AG09309 (cell line): ENCODE data around the gene TIMP4.

Experiments
- DNase-seq: peaks from one replicate; pipeline ENCODE4 v3.0.0-alpha.2; 2010; ENCODE audit warnings: low read depth
- H3K4me3 ChIP-seq: 2 replicates; pipeline ENCODE4 v1.5.1; 2011; ENCODE audit warnings: mild to moderate bottlenecking, low read depth, low read length, moderate library complexity; ENCODE audit not compliant: control insufficient read depth
- TF ChIP-seq, protein P1 (sequence below): IDR thresholded peaks from 2 replicates; pipeline ENCODE4 v1.5.1; 2011; ENCODE audit warnings: mild to moderate bottlenecking, low read depth, low read length, inconsistent platforms; ENCODE audit not compliant: insufficient read depth, control insufficient read depth; ENCODE audit errors: missing control alignments

TIMP4 gene

DNA sequence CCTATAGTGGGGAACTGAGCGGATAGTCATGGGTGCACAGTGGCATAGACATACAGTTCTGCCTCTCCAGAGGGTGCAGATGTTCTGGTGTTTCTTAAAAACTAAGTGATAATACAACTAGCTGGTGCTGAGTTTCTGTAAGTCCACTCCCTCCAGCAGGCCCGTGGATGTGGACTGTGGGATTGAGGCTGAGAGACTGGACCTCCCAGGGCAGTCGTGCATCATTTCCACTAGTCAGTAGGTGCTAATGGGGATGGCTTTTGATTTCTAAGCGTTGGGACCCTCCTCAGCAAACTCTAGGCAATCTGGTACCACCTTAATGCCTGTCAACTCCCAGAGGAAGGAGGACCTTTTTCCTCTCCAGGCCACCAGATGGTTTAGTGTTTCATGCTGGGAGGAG, 27.3 kb upstream of the TIMP4 start:
- no peak for DNase-seq
- TF ChIP-seq, protein P1, sequence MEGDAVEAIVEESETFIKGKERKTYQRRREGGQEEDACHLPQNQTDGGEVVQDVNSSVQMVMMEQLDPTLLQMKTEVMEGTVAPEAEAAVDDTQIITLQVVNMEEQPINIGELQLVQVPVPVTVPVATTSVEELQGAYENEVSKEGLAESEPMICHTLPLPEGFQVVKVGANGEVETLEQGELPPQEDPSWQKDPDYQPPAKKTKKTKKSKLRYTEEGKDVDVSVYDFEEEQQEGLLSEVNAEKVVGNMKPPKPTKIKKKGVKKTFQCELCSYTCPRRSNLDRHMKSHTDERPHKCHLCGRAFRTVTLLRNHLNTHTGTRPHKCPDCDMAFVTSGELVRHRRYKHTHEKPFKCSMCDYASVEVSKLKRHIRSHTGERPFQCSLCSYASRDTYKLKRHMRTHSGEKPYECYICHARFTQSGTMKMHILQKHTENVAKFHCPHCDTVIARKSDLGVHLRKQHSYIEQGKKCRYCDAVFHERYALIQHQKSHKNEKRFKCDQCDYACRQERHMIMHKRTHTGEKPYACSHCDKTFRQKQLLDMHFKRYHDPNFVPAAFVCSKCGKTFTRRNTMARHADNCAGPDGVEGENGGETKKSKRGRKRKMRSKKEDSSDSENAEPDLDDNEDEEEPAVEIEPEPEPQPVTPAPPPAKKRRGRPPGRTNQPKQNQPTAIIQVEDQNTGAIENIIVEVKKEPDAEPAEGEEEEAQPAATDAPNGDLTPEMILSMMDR = no peak
- no peak overlapping the region for H3K4me3 ChIP-seq

DNA sequence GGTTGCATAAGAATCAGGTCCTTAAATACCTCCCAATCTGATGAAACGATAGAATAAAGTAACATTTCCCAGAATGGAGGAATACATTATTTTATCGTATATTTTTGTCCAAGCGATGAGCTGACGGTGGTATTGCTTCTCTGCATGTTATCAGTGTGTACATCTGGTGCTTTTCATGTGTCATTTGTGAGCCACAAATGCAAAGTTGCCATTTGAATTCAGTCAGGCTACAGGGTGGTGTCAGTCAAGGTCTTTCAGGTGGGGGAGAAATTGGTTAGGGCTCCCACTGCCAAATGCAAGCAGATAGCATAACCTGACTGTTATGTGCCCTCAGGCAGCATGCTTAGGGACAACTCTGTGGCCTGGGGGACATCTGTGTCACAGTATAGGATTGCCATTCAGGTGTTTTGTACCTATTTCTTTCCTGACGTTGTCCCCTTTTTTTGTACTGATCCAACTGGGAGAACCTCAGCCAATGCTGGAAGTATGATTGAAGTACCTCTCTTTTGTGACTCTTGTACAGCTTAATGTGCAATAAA, 26.5 kb upstream of the TIMP4 start:
- DNase-seq = no peak
- TF ChIP-seq, protein P1 = no peak
- no peak overlapping the region for H3K4me3 ChIP-seq

DNA sequence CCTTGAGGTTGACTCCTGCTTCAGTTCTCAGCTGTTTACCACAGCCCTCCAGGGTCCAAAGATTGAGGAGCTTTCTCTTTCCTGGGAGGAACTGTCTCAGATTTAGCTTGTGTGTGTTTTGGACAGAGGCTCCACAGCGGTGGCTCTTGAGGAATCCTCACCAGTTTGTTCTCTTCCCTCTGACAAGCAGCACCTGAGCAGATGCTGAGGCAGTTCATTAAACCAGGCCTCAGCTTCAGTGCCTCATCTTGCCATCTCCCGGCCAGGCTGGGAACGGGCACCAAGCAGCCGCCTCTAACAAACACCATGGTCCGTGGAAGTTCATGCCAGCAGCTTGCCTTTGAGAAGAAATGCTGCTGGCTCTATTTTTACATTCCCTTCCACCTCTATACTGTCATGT, 25.8 kb upstream of the TIMP4 start:
- no peak overlapping the region for H3K4me3 ChIP-seq
- no peak for DNase-seq
- TF ChIP-seq, protein P1 = no peak

DNA sequence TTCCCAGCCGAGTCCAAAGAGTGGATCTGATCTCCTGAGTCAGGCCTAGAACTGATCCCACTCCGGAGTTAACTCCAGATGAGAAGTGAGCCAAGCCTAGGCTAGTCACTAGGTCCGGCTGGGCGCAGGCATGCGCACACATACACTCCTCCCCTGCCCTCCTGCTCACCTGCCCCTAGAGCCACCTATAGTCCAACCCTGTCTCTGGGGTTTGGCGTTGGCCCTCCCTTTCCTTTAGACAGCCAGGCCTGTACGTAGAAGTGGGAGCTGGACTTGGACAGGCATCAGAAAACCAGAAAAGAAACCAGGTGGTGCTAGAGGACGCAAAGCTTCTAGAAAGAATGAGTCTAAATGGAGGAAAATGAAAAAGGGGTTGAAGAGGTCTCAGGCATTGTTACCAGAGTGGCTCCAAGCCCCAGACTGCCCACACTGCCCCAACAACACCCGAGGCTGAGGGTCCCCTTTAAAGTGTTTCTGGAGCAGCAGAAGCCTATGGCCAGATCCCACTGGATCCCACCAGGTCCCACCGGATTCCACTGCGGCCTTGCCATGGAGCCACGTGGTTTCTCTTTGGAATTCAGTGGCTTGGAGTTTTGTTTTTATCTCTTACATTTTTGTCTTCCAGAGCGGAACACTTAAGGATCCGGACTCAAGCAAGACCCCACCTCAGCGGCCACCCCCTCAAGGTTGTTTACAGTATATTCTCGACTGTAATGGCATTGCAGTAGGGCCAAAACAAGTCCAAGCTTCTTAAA, 24.2 kb upstream of the TIMP4 start:
- TF ChIP-seq, protein P1 = no peak
- DNase-seq = no peak
- no peak overlapping the region for H3K4me3 ChIP-seq

DNA sequence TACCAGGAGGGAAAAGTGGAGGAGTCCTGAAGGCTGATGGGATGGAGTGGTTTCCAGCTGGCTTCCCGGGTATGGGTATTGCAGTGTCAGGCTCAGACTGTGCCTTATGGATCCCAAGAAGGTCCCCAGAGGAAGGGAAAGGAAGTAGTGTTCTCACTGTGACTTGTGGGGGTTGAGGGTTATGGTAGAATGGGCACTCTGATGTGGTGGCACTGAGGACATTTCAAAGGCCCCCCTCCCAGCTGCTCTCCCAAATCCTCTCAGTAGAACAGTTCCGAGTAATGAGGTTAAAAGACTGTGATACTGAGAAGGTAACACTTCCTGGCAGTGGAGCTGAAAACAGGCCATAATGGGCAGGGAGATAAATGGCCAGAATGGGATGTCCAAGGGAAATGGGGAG, 23.1 kb upstream of the TIMP4 start:
- DNase-seq = no peak
- TF ChIP-seq, protein P1 = no peak

DNA sequence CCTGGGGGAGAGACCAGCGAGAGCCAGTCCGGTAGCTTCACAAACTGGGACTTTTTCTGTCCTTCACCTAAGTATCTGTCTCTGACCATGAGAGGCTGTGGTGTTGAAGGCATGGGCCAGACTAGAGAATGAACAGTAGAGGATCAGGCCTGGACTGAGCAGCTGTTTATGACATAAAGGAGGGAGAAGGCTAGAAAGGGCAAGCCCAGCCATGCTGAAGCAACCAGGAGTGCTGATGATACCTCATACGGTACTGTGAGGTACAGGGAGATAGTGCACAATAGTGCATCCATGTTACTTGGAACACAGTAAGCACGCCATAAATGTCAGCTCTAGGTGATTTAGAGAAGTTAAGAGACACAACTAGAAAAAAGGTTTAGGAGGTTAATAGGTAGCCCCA, 22.6 kb upstream of the TIMP4 start:
- H3K4me3 ChIP-seq = no peak overlapping the region
- TF ChIP-seq, protein P1 = no peak
- no peak for DNase-seq

More for the DNA sequence above, 23.1 kb upstream of the TIMP4 start:
- no peak overlapping the region for H3K4me3 ChIP-seq
